Keratinocyte (primary cell): ENCODE data around the gene TIAM1.

Experiments used
- EZH2 ChIP-seq: IDR thresholded peaks from one replicate; pipeline ENCODE4 v1.6.1; 2012; ENCODE audit warnings: inconsistent platforms, mild to moderate bottlenecking, low read length, moderate library complexity
- TF ChIP-seq, protein P1 (sequence below), 3 experiments: IDR thresholded peaks in 1 of 3; conservative IDR thresholded peaks in 1 of 3; optimal IDR thresholded peaks in 1 of 3; 2 replicates in 2 of 3; 3 replicates in 1 of 3; pipeline versions ENCODE3 to v1.5.1; 2011; ENCODE audit warnings: low read length in 3 of 3, mild to moderate bottlenecking in 3 of 3, moderate library complexity in 2 of 3, control low read depth in 1 of 3, inconsistent platforms in 1 of 3; ENCODE audit not compliant: insufficient read depth in 2 of 3; ENCODE audit errors: extremely low read depth in 1 of 3

DNA sequence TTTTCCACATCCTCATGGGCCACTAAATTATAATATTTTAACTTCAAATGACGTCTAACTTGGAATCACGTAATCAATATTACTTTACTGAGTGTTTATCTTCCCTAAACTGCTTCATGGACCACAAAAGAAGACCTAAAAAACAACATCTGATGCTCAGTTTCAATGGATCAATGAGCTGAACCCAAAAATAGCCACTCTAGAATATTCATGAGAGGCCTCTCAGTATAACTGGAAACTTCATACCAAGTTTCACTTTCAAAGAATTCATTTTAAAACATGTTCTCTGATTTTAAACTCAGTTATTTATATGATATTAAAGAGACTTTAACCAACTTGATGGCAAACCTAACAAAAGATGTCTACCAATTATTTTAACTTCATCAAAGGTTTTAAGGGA lies 23.7 kb upstream of the TIAM1 start:
- TF ChIP-seq, protein P1, sequence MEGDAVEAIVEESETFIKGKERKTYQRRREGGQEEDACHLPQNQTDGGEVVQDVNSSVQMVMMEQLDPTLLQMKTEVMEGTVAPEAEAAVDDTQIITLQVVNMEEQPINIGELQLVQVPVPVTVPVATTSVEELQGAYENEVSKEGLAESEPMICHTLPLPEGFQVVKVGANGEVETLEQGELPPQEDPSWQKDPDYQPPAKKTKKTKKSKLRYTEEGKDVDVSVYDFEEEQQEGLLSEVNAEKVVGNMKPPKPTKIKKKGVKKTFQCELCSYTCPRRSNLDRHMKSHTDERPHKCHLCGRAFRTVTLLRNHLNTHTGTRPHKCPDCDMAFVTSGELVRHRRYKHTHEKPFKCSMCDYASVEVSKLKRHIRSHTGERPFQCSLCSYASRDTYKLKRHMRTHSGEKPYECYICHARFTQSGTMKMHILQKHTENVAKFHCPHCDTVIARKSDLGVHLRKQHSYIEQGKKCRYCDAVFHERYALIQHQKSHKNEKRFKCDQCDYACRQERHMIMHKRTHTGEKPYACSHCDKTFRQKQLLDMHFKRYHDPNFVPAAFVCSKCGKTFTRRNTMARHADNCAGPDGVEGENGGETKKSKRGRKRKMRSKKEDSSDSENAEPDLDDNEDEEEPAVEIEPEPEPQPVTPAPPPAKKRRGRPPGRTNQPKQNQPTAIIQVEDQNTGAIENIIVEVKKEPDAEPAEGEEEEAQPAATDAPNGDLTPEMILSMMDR (optimal IDR thresholded peaks at IDR 0.05 in 1 of 3, IDR thresholded peaks at IDR 0.05 in 1 of 3, conservative IDR thresholded peaks at IDR 0.05 in 1 of 3; ENCODE audit: extremely low read depth in 1 of 3, insufficient read depth in 2 of 3, low read length in 3 of 3) = no peak
- no peak for TF ChIP-seq EZH2
